Measurements from ENCODE around the gene ARHGAP12.
A peak's percentile ranks its signal among the peaks of the same experiment; 100 is the strongest.

The ARHGAP12 gene

GRCh38 chr10:31822616-31823318 is 105.9 kb downstream of the ARHGAP12 start:
- no peak for FAIRE-seq
- TF ChIP-seq, protein P1, sequence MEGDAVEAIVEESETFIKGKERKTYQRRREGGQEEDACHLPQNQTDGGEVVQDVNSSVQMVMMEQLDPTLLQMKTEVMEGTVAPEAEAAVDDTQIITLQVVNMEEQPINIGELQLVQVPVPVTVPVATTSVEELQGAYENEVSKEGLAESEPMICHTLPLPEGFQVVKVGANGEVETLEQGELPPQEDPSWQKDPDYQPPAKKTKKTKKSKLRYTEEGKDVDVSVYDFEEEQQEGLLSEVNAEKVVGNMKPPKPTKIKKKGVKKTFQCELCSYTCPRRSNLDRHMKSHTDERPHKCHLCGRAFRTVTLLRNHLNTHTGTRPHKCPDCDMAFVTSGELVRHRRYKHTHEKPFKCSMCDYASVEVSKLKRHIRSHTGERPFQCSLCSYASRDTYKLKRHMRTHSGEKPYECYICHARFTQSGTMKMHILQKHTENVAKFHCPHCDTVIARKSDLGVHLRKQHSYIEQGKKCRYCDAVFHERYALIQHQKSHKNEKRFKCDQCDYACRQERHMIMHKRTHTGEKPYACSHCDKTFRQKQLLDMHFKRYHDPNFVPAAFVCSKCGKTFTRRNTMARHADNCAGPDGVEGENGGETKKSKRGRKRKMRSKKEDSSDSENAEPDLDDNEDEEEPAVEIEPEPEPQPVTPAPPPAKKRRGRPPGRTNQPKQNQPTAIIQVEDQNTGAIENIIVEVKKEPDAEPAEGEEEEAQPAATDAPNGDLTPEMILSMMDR (IDR thresholded peaks at IDR 0.05; ENCODE audit: insufficient read depth, missing control alignments) = no peak
- DNase-seq (ENCODE audit: insufficient read length, low spot score) = no peak

- no peak for DNase-seq (ENCODE audit: insufficient read length, low spot score)
- FAIRE-seq = no peak
- TF ChIP-seq, protein P1 (IDR thresholded peaks at IDR 0.05; ENCODE audit: insufficient read depth, missing control alignments) = no peak
These were observed 106.5 kb downstream of the ARHGAP12 start for GRCh38 chr10:31822150-31822549.

- DNase-seq (ENCODE audit: insufficient read length, low spot score) (no peak), FAIRE-seq (peak; percentile 11)
These were observed 107.8 kb downstream of the ARHGAP12 start for GRCh38 chr10:31820778-31821369.

GRCh38 chr10:31820096-31820495 is 108.5 kb downstream of the ARHGAP12 start:
- no peak for FAIRE-seq
- DNase-seq (ENCODE audit: insufficient read length, low spot score) = no peak
- TF ChIP-seq, protein P1 (IDR thresholded peaks at IDR 0.05; ENCODE audit: insufficient read depth, missing control alignments) = no peak

More at GRCh38 chr10:31820778-31821369, 107.8 kb downstream of the ARHGAP12 start:
- TF ChIP-seq, protein P1 (IDR thresholded peaks at IDR 0.05; ENCODE audit: insufficient read depth, missing control alignments) = no peak

DNA sequence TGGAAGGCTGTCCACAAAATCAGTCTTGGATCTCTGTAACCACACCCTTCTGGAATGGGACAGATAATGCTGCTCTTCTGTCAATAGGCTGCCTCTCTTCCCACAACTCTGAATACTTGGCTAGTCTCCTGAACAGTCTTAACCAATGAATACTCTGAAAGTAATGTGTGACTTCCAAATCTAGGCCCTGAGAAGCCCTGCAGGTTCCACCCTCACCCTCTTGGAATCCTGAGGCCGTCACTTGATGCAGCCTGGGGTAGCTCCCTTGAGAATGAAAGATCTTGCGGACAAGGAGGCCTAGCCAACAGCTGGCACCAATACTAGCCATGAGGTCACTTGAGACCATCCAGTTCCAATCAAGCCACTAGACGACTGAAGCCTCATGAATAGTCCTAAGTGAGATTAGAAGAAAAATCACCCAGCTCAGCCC is 109.2 kb downstream of the ARHGAP12 start:
- DNase-seq (ENCODE audit: insufficient read length, low spot score) (no peak), FAIRE-seq (no peak)
- TF ChIP-seq, protein P1 (IDR thresholded peaks at IDR 0.05; ENCODE audit: insufficient read depth, missing control alignments) = no peak

- FAIRE-seq (no peak), DNase-seq (ENCODE audit: insufficient read length, low spot score) (no peak)
- TF ChIP-seq, protein P1 (IDR thresholded peaks at IDR 0.05; ENCODE audit: insufficient read depth, missing control alignments) = no peak
These were observed 112.3 kb downstream of the ARHGAP12 start for GRCh38 chr10:31816318-31816717.

Measured in D721Med (cell line).